Measurements from ENCODE around the gene STAT6.
A peak's percentile ranks its signal among the peaks of the same experiment; 100 is the strongest.
"Not testable (repeated sequence)": the region's sequence is repeated elsewhere in the genome, so short reads cannot be mapped to it uniquely, and the experiment has no call there.

The STAT6 gene

GRCh38 chr12:57087010-57087690, 24.0 kb downstream of the STAT6 start:
- no peak for DNase-seq (ENCODE audit: extremely low read depth, low read depth)
- TF ChIP-seq CTCF (IDR thresholded peaks at IDR 0.05; ENCODE audit: low read depth, low read length, missing control alignments): no peak
- peak overlapping the region; percentile 73 for H3K4me3 ChIP-seq (replicated peaks; ENCODE audit: low read depth, low read length)

GRCh38 chr12:57086493-57087009, 24.6 kb downstream of the STAT6 start:
- no peak for DNase-seq (ENCODE audit: extremely low read depth, low read depth)
- H3K4me3 ChIP-seq (replicated peaks; ENCODE audit: low read depth, low read length): peak overlapping the region; percentile 73
- TF ChIP-seq CTCF (IDR thresholded peaks at IDR 0.05; ENCODE audit: low read depth, low read length, missing control alignments): peak; percentile 22

- peak; percentile 67 for DNase-seq (ENCODE audit: extremely low read depth, low read depth)
- TF ChIP-seq CTCF (IDR thresholded peaks at IDR 0.05; ENCODE audit: low read depth, low read length, missing control alignments): no peak
- H3K4me3 ChIP-seq (replicated peaks; ENCODE audit: low read depth, low read length): peak overlapping the region; percentile 73
Observed at GRCh38 chr12:57085999-57086492, 25.1 kb downstream of the STAT6 start.

GRCh38 chr12:57080855-57081254, 30.3 kb downstream of the STAT6 start:
- no peak for TF ChIP-seq CTCF (IDR thresholded peaks at IDR 0.05; ENCODE audit: low read depth, low read length, missing control alignments)
- H3K4me3 ChIP-seq (replicated peaks; ENCODE audit: low read depth, low read length): no peak overlapping the region

GRCh38 chr12:57079821-57080220, 31.3 kb downstream of the STAT6 start:
- no peak for TF ChIP-seq CTCF (IDR thresholded peaks at IDR 0.05; ENCODE audit: low read depth, low read length, missing control alignments)
- no peak for DNase-seq (ENCODE audit: extremely low read depth, low read depth)
- no peak overlapping the region for H3K4me3 ChIP-seq (replicated peaks; ENCODE audit: low read depth, low read length)

More at GRCh38 chr12:57080855-57081254, 30.3 kb downstream of the STAT6 start:
- DNase-seq (ENCODE audit: extremely low read depth, low read depth): no peak

- peak; percentile 100 for DNase-seq (ENCODE audit: extremely low read depth, low read depth)
- peak within 1 kb of the TSS; percentile 86 for H3K4me3 ChIP-seq (replicated peaks; ENCODE audit: low read depth, low read length)
- TF ChIP-seq CTCF (IDR thresholded peaks at IDR 0.05; ENCODE audit: low read depth, low read length, missing control alignments): no peak
Observed at GRCh38 chr12:57078519-57079404, 32.4 kb downstream of the STAT6 start, which contains the start of gene NEMP1. Gene NEMP1, minus strand, starts transcription at chr12:57078791. Its CDS starts 46 bp downstream, at chr12:57078745.

GRCh38 chr12:57073566-57074450, 37.4 kb downstream of the STAT6 start:
- DNase-seq (ENCODE audit: extremely low read depth, low read depth); H3K4me3 ChIP-seq (replicated peaks; ENCODE audit: low read depth, low read length): not testable (repeated sequence)
